NCI-H2107 treated with DMSO at 0.1 percent for 48 hours (cell line): Measurements from ENCODE around the gene PLXNC1.

ENCODE experiments used
- DNase-seq: peaks from one replicate; lab custom pipeline; 2025; ENCODE audit not compliant: unreplicated experiment; lab: John Stamatoyannopoulos, UW

Gene PLXNC1

DNA sequence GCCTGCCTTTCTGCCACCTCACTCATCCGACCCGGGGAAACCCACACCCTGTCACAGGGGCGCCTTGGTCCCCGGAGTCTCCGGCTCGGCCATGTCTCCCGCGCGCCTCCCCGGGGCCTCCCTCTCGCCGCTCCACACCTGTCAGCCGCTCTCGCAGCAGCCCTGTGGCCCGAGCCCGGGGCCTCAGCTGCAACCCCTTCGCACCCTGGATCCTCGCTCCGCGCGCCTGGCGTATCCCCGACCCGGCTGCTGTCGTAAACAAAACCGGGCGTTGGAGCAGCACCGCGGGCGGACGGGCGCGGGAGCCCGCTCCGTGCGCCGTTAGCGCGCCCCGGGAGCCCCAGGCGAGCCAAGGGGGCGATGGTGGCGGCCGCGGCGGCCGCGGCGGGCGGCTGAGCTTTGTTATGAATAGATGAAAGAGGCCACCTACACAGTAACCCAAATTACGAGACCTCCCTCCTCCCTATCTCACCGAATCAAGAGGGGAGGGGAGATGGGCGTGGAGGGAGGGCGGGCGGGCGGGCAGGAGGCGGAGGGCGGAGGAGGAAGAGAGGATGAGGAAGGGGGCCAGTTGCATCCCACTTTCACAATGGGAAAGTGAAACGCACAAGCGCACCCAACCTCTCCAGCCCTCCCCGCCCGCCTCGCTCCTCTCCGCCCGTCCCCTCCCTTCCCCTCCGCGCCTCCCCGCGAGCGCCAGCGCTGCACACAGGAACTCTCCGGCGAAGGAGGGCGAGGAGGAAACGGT, at the start of gene PLXNC1:
PLXNC1 (plus strand) TSS at position 587 of the 748 bp plus-strand sequence. CDS start 395 bp downstream, outside the sequence.
- DNase-seq: no peak

DNA sequence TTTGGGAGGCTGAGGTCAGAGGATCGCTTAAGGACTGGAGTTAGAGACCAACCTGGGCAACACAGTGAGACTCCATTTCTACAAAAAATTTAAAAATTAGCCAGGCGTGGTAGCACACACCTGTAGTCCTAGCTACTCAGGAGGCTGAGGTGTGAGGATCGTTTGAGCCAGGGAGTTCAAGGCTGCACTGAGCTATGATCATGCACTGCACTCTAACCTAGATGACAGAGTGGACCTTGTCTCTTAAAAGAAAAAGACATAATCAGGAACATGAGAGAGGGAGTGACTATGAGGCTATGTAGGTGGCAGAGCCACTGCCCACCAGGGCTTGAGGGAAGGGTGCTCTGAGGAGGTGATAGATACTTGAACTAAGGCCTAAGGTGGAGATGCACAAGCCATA, 49.2 kb upstream of the PLXNC1 start:
- DNase-seq: no peak

DNA sequence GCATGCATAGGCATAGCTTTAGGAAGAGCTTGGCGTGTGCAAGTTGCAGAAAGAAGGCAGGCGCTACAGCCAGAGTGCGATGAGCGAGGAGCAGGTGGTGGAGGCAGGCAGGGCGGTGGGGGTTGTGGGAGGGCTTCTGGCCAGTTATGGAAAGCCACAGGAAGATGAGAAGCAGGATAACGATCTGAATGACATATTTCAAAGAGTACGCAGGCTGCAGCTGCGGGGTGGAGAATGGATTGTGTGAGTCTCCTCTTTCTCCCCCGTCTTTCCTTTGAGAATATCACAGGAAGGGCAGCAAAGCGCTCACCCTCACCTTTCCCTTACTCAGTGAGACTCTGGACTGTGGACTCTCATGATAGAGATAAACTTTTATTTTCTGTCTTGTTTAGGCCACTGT, 48.7 kb upstream of the PLXNC1 start:
- DNase-seq: peak; percentile 50

DNA sequence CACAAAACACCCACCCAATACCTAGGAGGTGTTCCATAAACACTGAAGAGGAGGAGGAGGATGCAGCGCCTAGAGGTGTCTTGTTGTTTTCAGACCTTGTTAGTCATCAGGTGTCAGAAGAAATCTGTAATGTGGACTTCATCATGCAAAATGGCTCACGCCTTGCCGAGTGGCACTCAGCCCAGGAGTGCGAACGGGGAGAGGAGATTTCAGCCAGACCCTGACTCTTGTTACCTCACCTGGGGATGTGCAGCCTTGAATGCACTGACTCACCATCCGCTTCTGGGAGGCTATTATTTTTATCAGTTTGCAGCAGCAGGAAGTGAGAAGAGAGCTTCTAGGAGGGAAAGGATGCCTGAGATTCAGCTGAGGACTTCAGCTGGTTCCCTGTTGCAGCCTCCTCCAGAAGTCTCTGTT, 48.2 kb upstream of the PLXNC1 start:
- no peak for DNase-seq

DNA sequence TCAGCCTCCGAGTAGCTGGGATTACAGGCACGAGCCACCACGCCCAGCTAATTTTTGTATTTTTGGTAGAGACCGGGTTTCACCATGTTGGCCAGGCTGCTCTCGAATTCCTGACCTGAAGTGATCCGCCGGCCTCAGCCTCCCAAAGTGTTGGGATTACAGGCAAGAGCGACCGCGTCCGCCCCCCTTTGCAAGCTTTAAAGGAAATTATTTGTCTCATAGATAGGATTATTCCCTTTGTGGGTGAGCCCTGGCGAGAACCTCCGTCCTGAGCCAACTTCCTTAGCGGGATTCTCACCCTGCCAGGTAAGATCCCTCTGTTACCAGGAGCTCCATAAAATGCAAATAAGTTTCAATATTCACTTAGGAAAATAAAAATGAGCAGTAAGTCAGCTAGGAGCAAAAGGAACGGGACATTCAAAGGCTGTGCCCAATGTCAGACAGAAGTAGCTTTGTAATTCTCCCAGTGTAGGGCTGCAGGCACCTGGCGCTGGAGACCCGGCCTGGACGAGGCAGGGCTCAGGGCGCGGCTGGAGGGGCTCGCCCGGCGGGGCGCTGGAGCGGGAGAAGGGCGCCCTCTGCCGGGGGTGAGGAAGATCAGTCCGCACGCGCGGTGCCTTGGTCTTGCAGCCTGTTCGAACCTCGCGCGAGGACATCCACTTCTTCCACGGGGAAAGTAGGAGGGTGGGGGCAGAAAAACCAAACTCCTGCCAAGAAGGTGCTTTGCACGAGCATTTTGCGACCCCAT, 47.2 kb upstream of the PLXNC1 start:
- peak; percentile 57 for DNase-seq

DNA sequence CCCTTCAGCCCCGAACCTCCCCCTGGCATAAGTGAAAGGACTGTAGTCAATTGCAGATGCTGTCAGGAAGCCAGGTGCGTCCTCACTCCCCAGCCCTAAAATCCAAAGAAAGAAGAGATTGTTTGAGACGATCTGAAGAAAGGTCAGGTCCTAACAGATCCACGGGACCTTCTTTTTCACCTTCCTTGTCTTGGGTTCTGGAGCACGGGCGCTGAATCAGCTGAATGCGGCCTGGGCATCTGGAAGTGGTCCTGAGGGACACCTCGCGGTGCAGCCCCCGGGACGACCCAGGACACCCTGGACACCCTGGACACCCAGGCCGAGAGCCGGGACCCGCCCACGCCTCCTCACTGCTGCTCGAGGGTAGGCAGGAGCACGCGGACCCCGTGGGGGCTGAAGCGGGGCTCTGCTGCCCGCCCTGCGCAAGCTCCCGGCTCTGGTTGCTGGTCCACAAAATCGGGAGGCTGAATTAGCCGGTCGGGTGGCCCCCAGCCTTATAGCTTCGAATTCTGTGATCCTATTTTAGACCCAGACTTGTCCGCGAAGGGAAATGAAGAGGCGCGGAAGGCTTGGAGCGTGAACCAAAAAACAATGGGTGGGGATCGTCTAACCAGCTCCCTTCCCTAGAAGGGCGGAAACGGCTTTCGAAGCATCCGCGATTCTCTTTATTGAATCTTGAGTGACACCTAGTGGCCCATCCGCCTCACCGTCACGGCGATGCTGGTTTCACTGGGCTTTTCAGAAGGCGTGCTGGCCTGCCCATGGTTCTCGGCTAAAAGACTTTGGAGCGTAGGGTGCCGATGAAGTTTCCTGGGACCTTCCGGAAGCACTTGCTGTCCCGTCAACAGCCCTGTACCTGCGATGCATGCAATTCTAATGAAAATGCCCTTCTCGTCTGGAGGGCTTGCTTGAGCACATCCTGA, 46.4 kb upstream of the PLXNC1 start:
- peak; percentile 50 for DNase-seq

DNA sequence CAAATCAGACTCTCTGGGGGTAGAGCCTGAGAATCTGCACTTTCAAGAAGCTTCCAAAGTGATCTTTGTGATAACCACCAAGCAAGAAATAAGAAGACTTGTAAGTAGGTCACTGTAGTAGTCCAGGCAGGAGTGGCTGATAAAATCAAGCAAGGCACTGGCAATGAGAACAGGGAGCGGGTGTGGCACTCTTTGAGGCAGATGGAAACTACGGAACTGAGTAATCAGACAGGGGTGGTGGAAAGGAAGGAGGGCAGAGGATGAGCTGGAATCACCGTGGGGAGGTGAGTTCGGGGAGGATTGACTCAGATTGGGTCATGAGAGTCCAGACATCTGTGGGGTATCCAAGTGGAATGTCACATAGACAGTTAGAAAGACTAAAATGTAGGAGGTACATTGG, 44.4 kb upstream of the PLXNC1 start:
- DNase-seq: no peak

DNA sequence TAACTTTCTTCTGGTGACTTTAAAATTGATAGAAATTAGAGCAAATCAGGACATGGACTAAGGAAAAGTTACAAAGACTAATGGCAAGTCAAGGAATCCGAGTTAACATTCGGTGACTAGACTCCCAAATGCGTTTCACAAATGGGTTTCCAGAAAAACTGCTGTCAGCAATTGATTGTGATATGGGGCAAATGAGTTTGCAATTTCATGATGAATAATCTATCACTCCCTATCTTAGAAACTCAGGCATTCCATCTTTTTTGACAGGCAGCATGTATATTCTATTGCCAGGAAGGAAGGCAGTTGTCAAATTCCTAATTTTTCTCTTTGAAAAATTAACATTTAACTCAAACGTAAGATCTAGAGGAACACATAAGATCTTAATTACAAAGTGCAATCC, 40.5 kb upstream of the PLXNC1 start:
- DNase-seq: no peak

DNA sequence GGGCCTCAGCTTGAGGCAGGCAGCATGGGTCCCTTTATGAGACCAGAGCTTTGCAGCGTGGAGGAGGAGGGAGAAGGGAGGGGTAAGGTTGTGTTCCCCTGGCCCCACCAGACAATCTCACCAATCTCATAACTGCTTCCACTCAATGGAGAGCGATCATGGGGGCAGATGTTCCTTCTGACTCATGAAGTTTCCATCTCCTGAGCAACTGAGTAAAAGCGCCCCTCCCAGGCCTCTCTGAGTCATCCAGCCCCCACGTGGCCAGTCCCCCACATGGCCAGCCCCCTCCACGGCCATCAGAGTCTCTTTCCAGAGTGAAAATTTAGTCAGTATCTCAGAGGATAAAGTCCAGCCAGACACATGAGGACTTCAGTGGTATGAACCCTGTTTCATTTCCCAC, 39.2 kb upstream of the PLXNC1 start:
- no peak for DNase-seq

DNA sequence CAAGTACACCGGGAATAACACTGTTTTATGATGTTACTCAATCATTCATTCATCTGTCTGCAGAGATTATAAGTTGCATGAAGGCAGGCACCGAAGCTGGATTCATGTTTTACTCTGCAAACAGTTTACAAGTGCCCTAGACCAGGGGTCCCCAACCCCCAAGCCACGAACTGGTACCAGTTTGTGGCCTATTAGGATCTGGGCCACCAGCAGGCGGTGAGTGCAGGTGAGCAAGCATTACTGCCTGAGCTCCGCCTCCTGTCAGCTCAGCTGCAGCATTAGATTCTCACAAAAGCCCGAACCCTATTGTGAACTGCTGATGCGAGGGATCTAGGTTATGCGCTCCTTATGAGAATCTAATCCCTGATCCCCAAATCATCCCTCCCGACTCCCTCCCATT, 38.1 kb upstream of the PLXNC1 start:
- DNase-seq: no peak

DNA sequence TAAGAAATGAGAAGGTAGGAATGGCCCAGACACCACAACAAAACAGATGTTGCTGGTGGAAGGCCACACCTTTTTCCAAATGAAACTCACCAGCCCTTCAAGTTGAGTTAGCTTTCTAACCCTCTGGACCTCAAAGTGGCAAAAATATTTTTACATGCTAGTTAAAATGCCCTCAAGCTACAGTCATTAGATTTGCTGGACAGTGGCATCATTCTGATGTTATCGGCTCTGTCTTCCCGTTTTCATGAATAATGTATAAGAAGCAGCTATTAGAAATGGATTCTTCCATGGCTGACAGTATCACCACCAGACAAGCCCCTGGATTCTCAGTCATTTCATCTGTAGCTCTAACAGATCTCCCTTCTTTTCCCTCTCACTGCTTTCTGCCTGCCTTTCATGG, 37.1 kb upstream of the PLXNC1 start:
- no peak for DNase-seq

DNA sequence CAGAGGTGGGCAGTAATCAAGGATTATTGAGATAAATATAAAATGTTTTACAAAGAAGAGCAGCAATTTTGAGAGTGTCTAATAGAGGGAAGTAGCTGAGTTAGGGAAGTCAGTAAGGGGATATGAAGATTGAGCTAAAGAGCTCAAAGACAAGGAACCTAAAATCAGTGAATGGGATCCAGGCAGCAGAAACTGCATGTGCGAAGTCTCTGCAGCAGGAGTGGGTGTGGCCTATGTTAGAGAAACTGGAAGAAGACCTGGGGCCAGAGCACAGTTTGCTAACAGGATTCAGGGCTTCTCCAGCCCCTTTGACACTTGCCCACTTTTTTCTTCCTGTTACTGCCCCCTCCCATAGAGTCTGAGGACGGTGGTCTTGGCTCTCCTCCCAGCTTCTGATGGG, 36.3 kb upstream of the PLXNC1 start:
- DNase-seq: no peak

DNA sequence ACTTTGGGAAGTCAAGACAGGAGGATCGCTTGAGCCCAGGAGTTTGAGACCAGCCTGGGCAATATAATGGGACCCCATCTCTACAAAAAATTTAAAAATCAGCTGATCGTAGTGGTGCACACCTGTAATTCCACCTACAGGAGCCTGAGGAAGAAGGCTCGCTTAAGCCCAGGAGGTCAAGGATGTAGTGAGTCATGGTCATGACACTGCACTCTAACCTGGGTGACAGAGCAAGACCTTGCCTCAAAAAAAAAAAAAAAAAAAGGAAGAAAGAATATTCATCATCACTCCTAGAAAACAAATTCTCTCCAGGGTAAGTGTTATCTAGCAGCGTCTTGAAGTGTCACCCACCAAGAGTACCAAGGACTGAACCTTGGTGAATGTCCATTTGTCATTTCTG, 34.2 kb upstream of the PLXNC1 start:
- DNase-seq: no peak

DNA sequence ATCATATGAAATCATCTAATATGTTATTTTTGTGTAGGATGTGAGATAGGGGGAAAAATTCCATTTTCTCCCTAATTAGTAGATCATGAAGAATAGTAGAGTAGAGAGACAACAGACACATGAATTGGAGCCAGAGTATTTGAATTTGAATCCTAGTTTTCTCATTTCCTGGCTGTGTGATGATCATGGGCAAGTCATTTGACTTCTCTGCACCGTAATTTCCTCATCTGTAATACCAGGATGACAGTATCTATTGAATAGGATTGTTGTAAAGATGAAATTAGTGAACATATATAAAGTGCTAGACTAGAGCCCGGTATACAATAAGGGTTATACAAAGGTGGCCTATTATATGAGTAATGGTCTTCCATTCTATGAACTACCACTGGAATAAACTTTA, 32.2 kb upstream of the PLXNC1 start:
- no peak for DNase-seq

DNA sequence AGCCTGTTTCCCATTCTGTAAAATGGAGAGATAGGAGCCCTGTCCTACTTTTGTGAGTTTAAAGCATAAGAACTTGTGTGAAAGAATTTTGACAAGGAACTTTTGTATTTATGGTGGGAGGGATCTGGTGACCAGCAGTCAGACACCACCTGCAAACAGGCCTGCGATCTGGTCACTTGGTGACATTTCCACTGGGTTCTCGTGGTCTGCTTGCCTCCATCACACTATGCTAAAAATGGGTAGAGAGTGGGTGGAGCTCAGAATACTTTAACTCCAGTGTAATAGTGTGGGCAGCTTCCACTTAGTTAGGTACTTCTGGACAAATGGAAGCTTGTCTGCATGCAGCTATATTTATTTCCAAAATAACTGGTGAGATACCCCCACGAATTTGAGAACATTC, 26.5 kb upstream of the PLXNC1 start:
- no peak for DNase-seq

DNA sequence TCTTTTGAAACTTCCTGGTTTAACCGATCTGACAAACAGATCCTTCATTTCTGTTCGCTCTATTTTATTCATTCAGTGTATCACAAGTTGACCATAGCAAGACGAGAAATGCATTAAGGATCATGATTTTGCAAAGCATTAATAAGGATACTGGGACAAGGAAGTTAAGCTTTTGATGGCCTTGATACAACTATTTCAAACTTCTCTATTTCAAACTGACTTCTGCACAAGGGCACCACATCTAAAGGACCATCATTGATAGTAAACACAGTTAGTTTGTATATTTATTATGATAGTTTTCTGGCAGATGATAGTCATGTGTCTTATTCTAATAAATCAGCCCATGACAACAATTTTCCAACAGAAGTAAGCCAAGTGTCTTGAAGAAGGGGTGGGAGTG, 25.8 kb upstream of the PLXNC1 start:
- DNase-seq: no peak

DNA sequence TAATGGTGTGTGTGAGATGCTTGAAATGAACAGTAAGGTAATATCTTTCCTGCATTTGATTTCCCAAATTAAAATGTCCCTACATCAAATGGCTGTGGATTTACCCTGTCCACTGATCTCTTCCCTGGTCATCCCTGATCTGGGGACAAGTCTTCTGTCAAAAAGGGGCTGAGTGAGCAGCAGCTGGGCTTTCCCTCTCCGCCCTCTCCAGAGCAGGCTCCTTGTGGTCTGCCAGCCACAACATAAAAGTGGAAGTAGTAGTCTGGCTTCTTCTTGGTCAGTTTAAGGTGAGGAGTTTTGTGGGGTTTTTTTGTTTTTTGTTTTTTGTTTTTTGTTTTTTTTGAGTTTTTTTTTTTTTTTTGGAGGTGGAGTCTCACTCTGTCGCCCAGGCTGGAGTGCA, 25.2 kb upstream of the PLXNC1 start:
- no peak for DNase-seq

DNA sequence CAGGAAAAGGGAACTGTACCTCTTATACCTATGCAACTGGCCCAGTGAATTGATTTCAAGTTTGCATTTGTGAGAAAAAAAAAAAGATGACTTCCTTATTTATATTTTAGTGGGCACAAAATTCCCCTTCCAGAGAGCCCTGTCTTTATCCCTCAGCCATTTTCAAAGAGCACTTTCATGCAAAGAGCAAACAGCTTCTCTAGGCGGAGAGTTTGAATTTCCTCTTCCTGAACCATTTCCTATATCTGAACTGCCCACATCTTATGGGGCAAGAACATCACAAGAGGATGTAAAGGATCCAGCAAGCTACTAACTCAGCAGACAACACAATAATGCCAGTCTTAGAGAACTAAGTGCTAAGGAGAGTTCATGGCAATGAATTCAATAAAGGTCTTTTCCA, 22.3 kb upstream of the PLXNC1 start:
- DNase-seq: no peak

DNA sequence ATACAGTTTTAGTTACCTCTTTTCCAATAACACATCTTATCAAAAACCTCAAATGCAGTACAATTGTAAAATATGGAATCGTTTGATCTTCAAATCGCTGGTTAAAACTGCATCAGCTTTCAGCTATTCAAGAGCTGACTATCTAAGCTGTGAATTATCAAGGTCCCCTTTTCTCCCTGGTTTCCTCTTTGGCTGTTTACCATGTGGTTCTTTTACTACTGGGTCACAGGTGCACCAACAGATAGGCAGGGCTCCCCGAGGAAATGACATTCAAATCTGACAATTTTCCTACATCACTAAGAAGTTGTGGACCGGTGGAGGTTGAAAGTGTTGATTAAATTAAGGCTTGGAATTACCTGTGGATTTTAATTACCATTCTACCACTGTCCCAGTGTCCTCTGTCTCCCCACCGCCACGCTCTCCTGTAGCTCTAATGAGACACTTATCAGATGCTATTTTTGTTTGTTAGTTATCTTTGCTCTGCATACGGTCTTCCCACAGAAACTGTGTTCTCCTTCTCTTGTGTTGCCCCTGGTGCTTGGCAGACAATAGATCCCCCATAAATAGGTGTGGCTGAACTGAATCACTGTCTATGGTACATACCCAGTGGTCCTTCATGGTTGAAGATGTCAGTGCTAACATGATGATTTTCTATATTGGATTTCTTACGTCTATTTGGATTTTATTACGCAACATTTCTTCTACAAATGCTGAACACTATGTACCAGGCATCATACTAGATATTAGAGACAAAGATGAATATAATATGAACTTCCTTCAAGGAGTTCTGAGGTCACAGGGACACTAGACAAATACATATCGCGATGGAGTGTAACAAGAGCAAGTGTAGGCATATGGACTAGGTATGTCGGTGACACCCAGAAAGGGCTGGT, 20.9 kb upstream of the PLXNC1 start:
- no peak for DNase-seq

DNA sequence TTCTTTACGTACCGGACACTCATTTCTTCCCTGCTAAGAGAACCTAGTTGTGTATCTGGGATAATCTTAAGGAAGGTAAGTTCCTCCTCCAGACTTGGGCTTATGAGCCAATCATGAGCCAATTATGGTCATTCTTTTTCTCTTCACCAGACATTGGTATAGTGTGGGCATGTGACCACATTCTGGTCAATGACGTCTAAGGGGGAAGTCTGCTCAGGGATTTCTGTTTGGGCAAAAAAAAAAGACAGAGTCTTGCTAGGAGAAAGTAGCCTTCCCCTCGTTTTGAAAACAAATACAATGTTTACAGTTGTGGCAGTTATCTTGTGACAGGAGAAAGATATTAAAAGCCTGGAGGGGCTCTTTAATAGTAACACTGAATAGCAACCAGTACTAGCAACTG, 20.1 kb upstream of the PLXNC1 start:
- DNase-seq: no peak
